ENCODE measurements around the gene NPB. TPM values are rescaled to one million over a fixed set of nuclear protein-coding genes. Genes with fewer than 3 reads are reported as not detected.

Gene NPB
- polyA plus RNA-seq, 1 donor (not counting 4 experiments of a cell fraction or from before 2014, with no cell fraction given), result not detected

- Histone ChIP-seq H3K27ac (ENCODE audit: control insufficient read depth, insufficient read depth, low read length) (no peak overlapping the region), H3K36me3 (ENCODE audit: control insufficient read depth in 2 of 2, extremely low read depth in 1 of 2, insufficient read depth in 2 of 2, low read length in 2 of 2) (peaks cover 36 to 48% of the 10 kb centered on the region in 2 experiments), H3K9ac (ENCODE audit: control insufficient read depth, extremely low read depth, insufficient read depth, low read length) (no peak overlapping the region), H3K9me1 (ENCODE audit: control insufficient read depth, extremely low read depth, insufficient read depth, low read length) (no peaks in the 10 kb centered on the region), H4K20me1 (ENCODE audit: control insufficient read depth, extremely low read depth, insufficient read depth, low read length) (no peaks in the 10 kb centered on the region), H3K27me3 (ENCODE audit: control insufficient read depth, extremely low read depth, insufficient read depth, low read length) (no peaks in the 10 kb centered on the region), H3K4me3 (ENCODE audit: control insufficient read depth in 2 of 3, extremely low read depth in 1 of 3, insufficient read depth in 2 of 3, low read depth in 1 of 3, low read length in 3 of 3) (no peak overlapping the region), H3K4me2 (ENCODE audit: control insufficient read depth, extremely low read depth, insufficient read depth, low read depth, low read length) (no peak overlapping the region), H2AFZ (ENCODE audit: control insufficient read depth, low read length) (no peak overlapping the region), H3K79me2 (ENCODE audit: control insufficient read depth, insufficient read depth, low read length) (peaks cover 43% of the 10 kb centered on the region), H3K9me3 (ENCODE audit: control insufficient read depth, low read depth, low read length) (no peaks in the 10 kb centered on the region), H3K4me1 (ENCODE audit: control insufficient read depth, extremely low read depth, insufficient read depth, low read length) (peaks cover 7% of the 10 kb centered on the region)
- FAIRE-seq (no peak), DNase-seq (ENCODE audit: low read depth, low spot score) (no peak)
- dilution Hi-C loops (cut with MboI; ENCODE audit: extremely low pct_ligation_motif_present, low sequenced_read_pairs), result no loop called here
- TF ChIP-seq CTCF (optimal IDR thresholded peaks at IDR 0.05 in 1 of 3, IDR thresholded peaks at IDR 0.05 in 1 of 3, conservative IDR thresholded peaks at IDR 0.05 in 1 of 3; ENCODE audit: extremely low read depth in 1 of 3, insufficient read depth in 2 of 3, low read length in 3 of 3) (no peak), EZH2 (IDR thresholded peaks at IDR 0.05; ENCODE audit: low read length) (no peak)
These were observed 17.1 kb upstream of the NPB start for GRCh38 chr17:81884968-81885367.

GRCh38 chr17:81885454-81885853 is 16.6 kb upstream of the NPB start:
- no peak overlapping the region for H3K4me3 ChIP-seq (ENCODE audit: control insufficient read depth in 2 of 3, extremely low read depth in 1 of 3, insufficient read depth in 2 of 3, low read depth in 1 of 3, low read length in 3 of 3)
- DNase-seq (ENCODE audit: low read depth, low spot score), result no peak
- H3K79me2 ChIP-seq (ENCODE audit: control insufficient read depth, insufficient read depth, low read length), result peaks cover 47% of the 10 kb centered on the region
- no peak overlapping the region for H2AFZ ChIP-seq (ENCODE audit: control insufficient read depth, low read length)
- no peak for FAIRE-seq
- no peaks in the 10 kb centered on the region for H3K9me1 ChIP-seq (ENCODE audit: control insufficient read depth, extremely low read depth, insufficient read depth, low read length)
- H3K36me3 ChIP-seq (ENCODE audit: control insufficient read depth in 2 of 2, extremely low read depth in 1 of 2, insufficient read depth in 2 of 2, low read length in 2 of 2), result peaks cover 37 to 48% of the 10 kb centered on the region in 2 experiments
- no peak overlapping the region for H3K4me2 ChIP-seq (ENCODE audit: control insufficient read depth, extremely low read depth, insufficient read depth, low read depth, low read length)
- H3K9ac ChIP-seq (ENCODE audit: control insufficient read depth, extremely low read depth, insufficient read depth, low read length), result no peak overlapping the region
- no peak overlapping the region for H3K27ac ChIP-seq (ENCODE audit: control insufficient read depth, insufficient read depth, low read length)
- H3K9me3 ChIP-seq (ENCODE audit: control insufficient read depth, low read depth, low read length), result no peaks in the 10 kb centered on the region
- dilution Hi-C loops (cut with MboI; ENCODE audit: extremely low pct_ligation_motif_present, low sequenced_read_pairs), result no loop called here
- peaks cover 12% of the 10 kb centered on the region for H3K4me1 ChIP-seq (ENCODE audit: control insufficient read depth, extremely low read depth, insufficient read depth, low read length)
- H3K27me3 ChIP-seq (ENCODE audit: control insufficient read depth, extremely low read depth, insufficient read depth, low read length), result no peaks in the 10 kb centered on the region
- H4K20me1 ChIP-seq (ENCODE audit: control insufficient read depth, extremely low read depth, insufficient read depth, low read length), result no peaks in the 10 kb centered on the region
- TF ChIP-seq CTCF (optimal IDR thresholded peaks at IDR 0.05 in 1 of 3, IDR thresholded peaks at IDR 0.05 in 1 of 3, conservative IDR thresholded peaks at IDR 0.05 in 1 of 3; ENCODE audit: extremely low read depth in 1 of 3, insufficient read depth in 2 of 3, low read length in 3 of 3), result no peak
- no peak for TF ChIP-seq EZH2 (IDR thresholded peaks at IDR 0.05; ENCODE audit: low read length)
